GM18907 (cell line): ENCODE results near the gene ZNF423.

Experiments used
- ATAC-seq: cut with Tn5 transposase; IDR thresholded peaks from one replicate; pipeline ENCODE4 v1.9.1; 2021; ENCODE audit warnings: mild to moderate bottlenecking, moderate library complexity; ENCODE audit not compliant: unreplicated experiment

ZNF423 gene

DNA sequence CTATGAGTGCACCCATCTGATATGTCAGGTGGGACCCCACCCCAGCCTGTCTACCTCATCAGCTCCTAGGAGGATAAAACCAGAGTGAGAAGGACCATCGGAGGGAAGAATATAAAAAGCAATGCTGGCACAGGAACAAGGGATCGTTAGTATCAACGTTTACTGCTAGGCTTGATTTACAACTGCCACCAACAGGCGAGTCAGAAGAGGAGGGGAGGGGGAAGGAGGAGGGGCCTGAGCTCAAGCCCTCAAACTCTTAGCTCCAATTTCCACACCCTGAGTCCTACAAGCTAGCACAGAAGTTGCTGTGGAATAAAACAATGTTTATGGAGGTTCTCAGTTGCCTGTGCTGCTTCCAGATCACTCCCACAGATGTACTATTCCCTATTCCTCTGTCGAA is 247.8 kb downstream of the ZNF423 start:
- no peak for ATAC-seq

DNA sequence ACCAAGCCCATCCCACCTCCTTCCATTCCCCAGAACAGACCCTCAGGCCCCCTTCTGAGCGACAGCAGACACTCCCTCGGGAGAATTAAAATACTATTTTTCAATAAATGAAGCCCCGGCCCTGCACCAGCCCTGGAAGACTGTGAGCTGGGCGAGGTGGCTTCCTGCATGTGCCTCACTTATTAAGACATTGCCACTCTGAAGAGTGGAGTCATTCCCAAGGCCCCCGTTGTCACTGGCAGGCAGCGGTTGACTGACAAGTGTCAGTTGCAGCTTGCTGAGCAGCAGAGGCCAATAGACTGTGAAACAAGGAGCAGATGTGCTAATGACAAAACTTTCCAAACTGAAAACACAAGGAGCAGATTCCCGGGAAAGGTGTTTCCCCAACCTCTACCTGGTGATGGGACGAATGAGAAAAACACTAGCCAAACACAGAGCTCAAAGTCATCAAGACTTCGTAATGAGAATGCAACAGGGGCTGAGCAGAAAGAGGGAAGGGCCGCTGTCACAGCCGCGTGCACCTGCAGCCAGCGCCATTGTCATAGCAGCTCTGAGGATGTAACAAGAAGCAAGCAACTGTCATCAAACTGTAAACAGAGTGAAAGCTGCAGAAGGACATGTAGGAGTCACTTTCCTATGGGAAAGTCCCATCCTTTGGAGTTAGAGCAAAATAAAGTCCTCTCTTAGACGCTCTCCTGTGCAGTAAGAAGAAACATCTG is 250.2 kb downstream of the ZNF423 start:
- no peak for ATAC-seq

DNA sequence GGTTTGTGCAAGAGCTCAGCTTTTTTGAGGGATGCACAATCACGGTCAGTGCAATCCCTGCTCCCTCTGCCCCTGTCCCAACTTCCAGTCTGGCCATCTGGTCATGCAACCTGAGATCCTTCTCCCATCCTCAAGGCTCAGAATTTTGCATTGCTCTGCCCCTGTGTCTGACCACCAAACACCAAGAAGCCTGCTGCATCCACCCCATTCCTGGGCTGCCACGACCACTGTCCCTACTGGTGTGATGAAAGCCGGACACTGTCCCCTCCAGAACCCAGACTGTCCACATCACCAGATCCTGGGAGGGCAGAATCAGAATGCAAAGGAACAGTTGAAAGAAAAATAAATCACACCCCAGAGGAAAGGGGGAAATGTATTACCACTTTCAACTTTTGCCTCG is 251.3 kb downstream of the ZNF423 start:
- no peak for ATAC-seq

- no peak for ATAC-seq
These were observed 252.0 kb downstream of the ZNF423 start for GRCh38 chr16:49603956-49604355.

DNA sequence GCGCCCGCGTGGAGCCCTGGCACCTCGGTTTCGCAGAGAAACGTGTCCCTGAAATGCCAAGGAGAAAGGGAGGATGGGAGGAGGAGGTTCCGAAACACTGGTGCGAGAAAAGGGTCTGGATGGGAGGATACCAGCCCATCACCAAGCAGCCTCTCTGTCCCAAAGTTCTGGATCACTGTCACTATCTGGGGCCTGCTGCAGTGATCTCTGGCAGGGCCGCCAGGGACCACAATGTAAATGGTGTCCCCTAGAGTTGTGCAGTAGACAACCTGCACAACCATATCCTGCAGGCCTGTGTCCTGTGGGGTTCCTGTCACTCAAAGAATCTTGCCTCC is 253.0 kb downstream of the ZNF423 start:
- no peak for ATAC-seq

GRCh38 chr16:49602201-49602975 is 253.5 kb downstream of the ZNF423 start:
- no peak for ATAC-seq

DNA sequence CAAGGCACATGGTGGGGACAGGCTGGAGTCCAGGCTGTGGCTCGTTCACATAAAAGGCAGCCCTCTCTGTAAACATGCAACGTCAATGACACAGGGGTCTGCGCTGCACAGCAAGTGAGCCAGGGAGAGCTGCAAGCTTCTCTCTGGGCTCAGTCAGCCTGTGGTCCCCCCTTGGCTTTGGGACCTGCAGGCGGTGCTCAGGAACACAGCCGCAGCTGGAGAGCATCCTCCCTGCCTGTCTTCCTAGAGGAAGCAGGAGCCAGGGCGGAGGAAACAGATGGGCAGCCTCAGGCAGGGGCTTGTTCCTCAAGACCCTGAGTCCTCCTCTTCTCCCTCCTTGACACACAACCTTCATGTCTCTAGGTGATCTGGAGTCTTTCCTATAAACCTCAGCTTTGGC is 254.3 kb downstream of the ZNF423 start:
- no peak for ATAC-seq

DNA sequence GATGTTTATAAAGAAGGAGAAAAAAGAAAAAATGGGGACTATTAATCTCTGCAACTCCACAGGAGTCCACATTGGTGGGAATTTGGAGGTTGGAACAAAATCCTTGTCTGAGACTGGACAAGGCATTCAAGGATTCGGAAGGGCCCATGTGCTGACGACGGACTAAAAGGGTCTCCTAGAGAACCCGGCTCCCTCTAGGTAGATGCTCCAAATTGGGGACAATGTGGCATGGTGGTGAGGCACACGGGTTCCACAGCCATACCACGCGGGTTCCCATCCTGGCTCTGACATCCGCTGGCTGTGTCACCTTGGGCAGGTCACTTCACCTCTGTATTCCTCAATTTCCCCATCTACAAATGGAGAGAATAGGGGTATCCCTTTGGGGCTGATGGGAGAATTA is 254.9 kb downstream of the ZNF423 start:
- no peak for ATAC-seq

- no peak for ATAC-seq
These were observed 255.4 kb downstream of the ZNF423 start for GRCh38 chr16:49600536-49600935.

DNA sequence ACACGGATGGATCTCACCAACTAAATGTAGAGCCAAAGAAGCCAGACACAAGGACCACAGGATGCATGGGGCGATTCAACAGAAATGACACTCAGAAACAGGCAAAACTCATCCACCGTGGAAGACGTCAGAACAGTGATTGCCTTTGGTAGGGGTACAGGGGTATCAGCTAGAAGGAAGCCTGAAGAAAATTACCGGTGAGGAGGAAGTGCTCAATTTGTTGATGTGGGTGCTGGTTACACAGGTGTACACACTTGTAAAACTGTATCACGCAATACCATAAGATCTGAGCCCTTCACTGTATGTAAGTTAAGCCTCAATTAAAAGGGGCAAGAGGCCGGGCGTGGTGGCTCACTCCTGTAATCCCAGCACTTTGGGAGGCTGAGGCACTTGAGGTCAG is 256.2 kb downstream of the ZNF423 start:
- ATAC-seq = no peak

DNA sequence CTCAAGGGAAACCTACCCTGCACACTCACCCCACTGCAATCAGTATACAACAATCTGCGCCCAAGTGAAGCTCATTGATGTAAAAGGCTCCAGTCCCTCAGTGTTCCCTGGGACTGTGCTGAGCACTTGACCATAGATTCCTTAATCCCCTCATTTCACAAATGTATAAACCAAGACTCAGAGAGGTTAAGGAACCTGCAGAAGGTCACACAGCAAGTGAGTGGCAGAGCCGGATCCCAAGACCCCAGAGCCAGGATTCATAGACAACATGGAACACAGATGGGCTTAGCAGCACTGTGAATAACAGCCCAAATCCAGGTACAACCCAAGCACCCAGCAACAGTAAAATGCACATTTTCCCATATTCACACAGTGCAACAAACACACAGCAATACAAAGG is 256.6 kb downstream of the ZNF423 start:
- ATAC-seq = no peak

- ATAC-seq = no peak
These were observed 257.3 kb downstream of the ZNF423 start for GRCh38 chr16:49598383-49599170.

DNA sequence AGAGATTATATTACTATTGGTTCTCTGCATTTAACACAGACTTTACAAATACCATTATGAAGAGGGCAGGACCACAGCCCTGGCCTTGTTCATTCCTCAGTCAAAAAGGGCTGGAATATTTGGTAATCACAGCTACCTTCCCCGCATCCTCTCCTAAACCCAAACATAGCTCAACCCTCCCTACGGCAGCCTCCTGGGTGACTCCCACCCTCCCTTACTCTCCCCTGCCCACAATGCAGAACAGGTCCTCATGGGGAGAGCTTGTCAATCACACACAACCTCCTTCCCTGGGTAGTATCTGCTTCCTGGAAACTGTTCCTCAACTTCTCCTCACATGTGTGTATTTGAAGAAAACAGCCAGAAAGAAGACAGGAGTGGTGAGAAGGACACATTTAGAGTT is 258.1 kb downstream of the ZNF423 start:
- ATAC-seq = no peak

DNA sequence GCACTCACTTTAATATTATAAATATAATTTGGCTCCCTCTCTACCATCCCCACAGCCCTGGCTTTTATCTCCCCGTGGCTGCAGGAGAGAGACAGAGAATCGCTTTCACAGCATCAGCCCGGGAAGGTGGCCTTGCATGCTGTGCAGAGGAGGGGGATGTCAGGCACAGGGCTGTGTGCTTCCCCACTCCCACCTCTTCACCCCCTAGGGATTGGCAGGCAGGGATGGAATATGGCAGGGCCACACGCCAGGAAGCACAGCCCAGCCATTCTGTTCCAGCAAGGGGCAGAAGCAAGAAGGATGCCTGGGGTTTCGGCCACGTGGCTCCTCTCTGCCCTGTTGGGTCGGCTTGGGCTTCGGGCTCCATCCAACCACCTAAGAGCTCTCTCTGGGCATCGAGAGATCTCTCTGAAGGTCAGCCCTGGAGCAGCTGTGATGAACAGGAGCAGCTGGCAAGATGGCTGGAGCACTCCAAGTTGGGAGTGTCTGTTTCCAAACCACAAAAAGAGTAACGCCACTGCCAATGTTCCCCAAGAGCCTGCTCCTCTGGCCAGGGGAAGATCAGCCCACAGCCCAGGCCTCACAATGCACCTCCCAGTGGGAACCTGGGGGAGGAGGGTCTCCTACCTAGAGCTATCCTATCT is 259.1 kb downstream of the ZNF423 start:
- no peak for ATAC-seq

- no peak for ATAC-seq
These were observed 259.8 kb downstream of the ZNF423 start for GRCh38 chr16:49596068-49596467.

DNA sequence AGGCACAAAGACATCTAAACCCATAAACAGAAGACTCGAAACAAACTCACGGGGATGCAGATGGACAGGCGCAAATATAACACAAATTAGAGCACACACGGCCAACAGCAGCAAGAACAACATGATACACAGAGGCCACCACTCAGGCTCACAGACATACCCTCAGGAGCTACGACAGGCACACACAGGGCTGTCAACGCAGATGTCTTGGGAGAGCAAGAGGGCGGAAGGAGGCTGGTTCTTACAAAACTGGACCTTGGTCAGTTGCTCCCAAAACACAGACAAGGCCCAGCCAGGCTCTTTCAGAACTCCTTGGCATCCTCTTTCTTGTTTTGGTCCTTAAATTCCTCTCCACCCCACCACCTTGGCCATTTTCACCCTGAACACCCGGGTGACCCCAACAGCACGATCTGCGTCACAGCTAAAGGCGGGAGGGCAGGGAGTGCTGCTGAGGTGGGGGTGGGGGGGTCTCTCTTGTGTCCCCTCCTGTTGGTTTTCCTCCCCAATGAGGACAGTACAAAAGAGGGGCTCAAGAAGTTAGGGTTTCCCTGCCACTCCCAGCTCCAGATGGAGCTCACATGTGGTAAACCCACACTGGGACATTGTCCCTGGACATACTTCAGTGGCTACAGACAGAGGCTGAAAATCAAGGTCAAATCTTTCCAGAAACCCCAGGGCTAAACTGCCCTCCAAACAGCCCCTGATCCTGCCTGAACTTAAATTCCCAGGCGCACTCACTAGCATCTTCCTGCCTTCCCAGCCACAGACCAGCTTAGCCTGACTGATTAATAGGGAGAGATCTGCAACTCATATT is 261.0 kb downstream of the ZNF423 start:
- ATAC-seq = no peak

- no peak for ATAC-seq
These were observed 261.8 kb downstream of the ZNF423 start for GRCh38 chr16:49594153-49594552.

- no peak for ATAC-seq
These were observed 262.4 kb downstream of the ZNF423 start for GRCh38 chr16:49593424-49594040.

DNA sequence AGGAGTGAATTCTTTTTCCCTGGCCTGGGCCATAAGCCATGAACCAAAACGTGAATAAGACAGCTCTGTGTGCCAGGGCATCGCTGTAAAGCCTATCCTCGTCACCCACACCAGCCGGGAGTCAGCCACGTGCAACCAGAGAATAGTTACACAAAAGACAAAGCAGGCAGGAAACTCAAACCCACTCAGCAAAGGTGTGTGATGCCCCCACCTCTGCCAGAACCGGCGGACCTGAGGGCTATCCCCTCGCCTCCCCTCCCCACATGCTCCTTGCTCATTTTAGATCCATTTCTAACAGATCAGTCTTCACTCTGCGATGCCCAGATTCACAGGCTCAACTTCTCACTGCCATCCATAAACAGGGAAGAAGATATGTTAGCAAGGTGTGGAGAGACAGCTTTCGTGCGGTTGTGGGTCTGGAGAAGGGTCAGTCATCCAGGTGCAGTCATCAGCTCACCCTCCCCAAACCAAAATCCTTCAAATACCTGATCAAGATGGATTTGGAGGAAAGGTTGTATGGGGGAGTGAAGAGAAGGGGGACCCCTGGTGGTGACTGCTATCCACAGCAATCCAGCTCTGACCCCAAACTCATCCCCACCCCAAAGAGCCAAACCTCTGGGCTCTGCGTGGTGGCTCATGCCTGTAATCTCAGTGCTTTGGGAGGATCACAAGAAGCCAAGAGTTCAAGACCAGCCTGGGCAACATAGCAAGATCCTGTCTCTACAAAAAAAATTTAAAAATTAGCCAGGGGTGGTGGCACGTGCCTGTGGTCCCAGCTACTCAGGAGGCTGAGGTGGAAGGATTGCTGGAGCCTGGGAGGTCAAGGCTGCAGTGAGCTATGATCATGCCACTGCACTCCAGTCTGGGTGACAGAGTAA is 263.1 kb downstream of the ZNF423 start:
- peak; percentile 61 for ATAC-seq
